HL-60/S4 treated with phorbol 12-myristate 13-acetate at 8.2 ng/mL for 4 days and 3 days (cell line): ENCODE data around the gene LARP4B.

Experiments used
- in situ Hi-C: fragments of 300-500 bp; cut with MboI; formaldehyde crosslinking; loops from 2 replicates; pipeline ENCODE4 v1.15.0; 2022; ENCODE audit warnings: low sequenced_read_pairs

The LARP4B gene

GRCh38 chr10:870564-871166, 60.8 kb downstream of the LARP4B start:
- in situ Hi-C loops: no loop called here

DNA sequence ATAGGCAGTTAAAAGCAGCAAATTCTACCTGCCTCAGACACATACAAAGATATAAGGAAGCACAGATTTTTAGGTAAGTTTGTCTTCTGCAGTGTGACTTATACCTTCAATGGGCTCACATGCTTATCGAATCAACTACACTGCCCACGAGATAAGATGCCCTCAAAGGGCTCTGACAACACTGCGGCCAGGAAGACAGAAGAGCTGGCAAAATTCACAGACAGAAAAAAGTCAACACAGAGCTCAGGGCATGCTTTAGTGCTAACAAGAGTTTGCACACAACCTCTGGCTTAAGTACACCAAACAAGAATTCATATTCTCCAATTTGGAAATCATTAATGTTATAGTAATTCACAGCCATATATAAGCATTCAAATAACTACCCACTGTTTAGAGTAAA, 62.3 kb downstream of the LARP4B start:
- in situ Hi-C loops: no loop called here

DNA sequence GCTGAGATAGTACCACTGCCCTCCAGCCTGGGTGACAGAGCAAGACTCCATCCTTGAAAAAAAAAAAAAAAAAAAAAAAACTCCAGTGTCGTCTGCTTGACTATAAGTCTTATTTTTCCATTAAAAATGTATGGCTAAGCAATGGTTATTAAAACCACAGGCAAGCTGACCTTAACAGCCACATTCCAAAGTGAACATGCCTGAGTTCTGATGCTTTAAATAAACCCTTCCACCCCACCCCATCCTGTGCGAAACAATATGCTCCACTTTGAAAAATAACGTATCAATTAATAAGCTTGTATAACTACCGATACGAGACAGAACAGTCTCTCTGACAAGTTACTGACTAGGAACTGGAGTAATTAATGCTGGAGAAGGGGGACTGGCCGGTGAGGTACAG, 63.7 kb downstream of the LARP4B start:
- in situ Hi-C loops: no loop called here

DNA sequence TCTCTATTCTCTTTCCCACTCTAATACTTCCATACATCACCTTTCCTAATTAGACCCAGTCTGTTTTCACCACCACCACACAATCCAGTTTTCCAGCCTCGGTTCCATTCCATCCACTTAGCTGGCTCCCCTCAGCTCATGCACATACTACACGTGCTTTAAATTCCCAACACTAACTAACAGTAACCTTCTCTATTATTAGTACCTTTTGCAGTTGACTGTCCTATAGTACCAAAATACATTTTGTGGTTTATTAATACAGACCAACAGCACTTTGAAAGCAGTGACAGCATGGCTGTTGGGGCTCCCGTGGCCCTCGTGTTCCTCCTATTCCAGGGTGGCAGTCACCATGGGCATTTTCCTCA, 64.9 kb downstream of the LARP4B start:
- in situ Hi-C loops: no loop called here

- in situ Hi-C loops: no loop called here
These were observed 65.5 kb downstream of the LARP4B start for GRCh38 chr10:865924-866576.

GRCh38 chr10:865257-865656, 66.2 kb downstream of the LARP4B start:
- in situ Hi-C loops: no loop called here

GRCh38 chr10:860519-860918, 71.0 kb downstream of the LARP4B start:
- in situ Hi-C loops: no loop called here

DNA sequence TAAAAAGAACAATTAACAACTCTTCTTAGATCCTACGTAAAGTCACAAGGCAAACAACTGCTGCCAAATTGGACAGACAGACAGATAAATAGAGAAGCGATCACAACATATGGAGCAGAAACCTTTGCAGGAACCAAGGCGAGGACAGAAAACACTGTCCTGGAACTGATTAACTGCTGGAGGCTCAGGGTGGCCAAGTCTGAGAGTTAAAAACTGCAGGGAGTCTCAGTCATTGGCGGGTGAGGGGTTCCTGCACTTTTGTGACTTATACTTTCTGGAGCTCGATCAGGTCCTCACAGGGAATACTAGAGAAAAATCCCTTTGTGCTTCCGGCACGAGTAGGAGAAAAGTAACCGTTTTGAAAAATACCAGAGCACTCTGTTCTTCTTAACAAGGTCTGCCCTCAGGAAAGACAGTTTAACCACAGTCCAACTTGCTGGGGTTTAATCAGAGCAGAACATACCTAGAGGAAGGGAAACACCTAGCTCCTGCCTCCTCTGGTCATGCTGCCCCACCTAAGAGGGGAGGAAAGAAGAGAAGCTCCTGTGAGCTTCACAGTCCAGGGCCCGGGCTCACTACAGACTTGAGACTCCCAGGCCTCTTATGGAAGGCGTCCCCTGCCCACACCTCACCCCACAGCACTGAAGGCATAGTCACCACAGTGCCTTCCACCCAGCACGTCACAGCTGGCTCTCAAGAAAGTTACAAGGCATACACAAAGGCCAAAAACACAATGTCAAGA, 74.9 kb downstream of the LARP4B start:
- in situ Hi-C loops: no loop called here

DNA sequence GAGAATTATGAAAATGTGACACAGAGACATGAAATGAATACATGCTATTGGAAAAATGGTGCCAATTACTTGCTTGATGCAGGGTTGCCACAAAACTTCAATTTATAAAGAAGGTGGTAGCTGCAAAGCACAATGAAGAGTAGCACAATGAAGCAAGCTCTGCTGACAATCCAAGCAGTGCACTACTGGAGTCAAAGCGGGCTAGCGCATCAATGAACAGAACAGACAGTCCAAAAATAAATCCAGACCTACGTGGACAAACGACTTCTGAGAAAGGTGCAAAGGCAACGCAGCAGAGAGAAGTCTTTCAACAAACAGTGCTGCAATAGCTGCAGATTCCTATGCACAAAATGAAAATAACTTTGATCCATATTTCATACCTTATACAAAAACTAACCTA, 75.8 kb downstream of the LARP4B start:
- in situ Hi-C loops: no loop called here

- in situ Hi-C loops: no loop called here
These were observed 76.4 kb downstream of the LARP4B start for GRCh38 chr10:855079-855478.

DNA sequence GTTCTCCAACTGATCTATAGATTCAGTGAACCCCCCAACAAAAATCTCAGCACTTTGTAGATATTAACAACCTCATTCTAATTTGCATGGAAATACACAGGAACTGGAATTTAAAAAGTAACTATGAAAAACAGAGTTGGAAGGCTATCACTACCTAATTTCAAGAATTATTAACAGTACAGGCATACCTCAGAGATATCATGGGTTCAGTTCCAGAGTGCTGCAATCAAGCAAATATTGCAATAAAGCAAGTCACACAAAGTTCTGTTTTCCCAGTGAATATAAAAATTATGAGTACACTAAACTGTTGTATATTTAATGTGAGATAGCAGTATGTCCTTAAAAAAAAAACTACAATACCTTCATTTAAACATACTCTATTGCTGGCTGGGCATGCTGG, 78.5 kb downstream of the LARP4B start:
- in situ Hi-C loops: no loop called here

- in situ Hi-C loops: no loop called here
These were observed 79.1 kb downstream of the LARP4B start for GRCh38 chr10:852386-852785.

DNA sequence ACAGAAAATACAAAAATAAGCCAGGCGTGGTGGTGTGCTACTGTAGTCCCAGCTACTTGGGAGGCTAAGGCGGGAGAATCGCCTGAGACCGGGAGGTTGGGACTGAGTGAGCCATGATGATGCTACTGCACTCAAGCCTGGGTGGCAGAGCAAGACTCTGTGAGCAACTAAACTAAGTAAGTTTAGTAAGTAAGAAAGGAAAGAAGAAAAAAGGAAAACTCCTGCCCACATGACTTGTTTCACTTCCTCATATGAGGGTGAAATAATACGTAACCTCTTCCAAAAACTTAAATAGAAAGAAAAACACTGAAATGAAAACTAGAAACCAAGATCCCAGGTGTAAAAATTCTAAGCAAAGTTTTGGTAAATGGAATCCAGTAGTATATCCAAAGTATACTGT, 79.6 kb downstream of the LARP4B start:
- in situ Hi-C loops: no loop called here

- in situ Hi-C loops: no loop called here
These were observed 81.4 kb downstream of the LARP4B start for GRCh38 chr10:850093-850492.

DNA sequence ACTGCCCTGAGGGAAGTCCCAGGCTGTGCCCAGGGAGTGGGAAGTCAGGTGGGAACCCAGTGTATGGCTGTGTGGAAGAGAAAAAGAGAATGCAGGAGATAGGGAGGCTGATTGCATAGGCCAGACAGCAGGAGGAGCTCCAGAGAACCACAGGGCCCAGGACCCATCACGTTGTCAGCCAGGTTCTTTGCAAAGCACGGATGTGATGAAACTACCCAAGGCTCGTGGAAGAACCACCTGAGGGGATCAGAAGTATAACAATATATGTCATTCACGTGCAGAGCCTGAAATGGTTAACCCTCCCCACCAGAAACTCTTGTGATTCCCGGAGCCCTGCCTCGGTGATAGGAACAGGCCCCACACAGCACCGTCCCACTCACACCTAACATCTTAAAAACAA, 83.6 kb downstream of the LARP4B start:
- in situ Hi-C loops: no loop called here

GRCh38 chr10:846126-846685, 85.3 kb downstream of the LARP4B start:
- in situ Hi-C loops: no loop called here

DNA sequence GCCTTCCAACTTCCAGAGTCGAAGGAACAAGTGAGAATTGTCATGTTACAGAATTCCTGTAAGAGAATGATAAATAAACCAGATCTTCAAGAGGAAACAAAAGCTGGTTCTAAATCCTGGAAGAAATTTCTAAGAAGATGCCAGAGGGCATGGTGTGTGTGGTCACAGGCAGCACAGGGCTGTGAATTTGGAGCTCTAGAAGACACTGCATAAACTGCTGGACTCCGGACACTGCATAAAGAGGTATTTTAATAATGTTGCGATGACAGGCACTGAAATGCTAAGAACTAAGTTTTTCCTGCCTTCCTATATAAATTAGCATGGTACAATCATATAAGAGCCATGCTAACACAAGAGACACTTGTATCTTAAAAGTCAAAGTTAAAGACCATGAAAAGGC, 86.0 kb downstream of the LARP4B start:
- in situ Hi-C loops: no loop called here

- in situ Hi-C loops: no loop called here
These were observed 87.0 kb downstream of the LARP4B start for GRCh38 chr10:844552-844951.

DNA sequence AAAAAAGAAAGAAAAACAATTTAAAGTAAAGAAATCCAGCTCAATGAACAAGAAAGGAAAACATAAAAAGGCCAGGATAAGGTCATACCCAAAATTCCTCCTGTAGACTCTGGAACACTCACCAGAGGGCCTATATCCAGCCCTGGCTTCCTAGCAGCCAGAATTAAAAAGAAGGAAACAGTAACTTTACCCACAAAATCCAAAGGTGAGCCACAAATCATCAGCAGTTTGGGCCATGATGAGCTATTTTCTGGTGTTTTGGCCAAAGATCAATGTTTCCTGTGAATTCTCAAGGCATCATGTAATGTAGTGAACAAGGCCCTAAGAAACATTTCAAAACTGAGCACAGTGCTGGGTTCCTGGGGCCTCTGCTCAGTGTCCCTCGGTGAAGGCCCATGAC, 87.8 kb downstream of the LARP4B start:
- in situ Hi-C loops: no loop called here

DNA sequence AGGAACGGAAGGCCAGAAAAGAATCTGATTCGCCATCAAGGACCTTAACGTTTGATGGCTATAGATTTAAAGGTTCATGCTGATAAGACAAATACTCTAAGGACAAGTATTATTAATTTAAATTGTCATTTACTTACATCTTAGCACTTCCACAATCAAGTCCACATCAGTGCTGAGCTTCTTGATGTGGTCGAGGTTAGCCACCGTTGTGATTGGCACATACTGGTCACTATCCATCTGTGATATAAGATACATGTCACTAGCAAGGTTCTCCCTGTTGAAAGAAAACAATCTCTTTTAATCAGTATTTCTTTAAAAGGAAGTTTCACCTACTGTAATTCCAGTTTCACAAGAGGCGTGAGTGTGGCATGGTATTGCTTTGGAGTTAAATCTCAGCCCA, 88.7 kb downstream of the LARP4B start:
- in situ Hi-C loops: no loop called here

DNA sequence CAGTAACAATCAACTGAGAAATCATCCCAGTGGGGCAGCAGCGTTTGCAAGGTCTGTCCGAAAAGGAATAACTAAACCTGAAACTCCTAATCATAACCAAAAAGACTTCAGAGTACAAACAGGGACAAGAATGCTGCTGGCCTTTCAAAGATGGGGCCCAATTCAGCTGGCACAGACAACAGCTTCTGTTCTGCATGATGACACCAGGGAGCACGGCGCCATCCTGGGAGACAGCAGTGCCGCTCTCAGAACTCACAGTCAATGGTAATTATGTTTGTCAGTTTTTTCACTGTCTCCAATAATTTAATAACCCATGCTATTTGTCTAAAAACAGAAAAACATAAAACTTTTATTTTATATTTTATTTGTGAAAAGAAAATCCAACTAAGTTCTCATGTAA, 90.0 kb downstream of the LARP4B start:
- in situ Hi-C loops: no loop called here

DNA sequence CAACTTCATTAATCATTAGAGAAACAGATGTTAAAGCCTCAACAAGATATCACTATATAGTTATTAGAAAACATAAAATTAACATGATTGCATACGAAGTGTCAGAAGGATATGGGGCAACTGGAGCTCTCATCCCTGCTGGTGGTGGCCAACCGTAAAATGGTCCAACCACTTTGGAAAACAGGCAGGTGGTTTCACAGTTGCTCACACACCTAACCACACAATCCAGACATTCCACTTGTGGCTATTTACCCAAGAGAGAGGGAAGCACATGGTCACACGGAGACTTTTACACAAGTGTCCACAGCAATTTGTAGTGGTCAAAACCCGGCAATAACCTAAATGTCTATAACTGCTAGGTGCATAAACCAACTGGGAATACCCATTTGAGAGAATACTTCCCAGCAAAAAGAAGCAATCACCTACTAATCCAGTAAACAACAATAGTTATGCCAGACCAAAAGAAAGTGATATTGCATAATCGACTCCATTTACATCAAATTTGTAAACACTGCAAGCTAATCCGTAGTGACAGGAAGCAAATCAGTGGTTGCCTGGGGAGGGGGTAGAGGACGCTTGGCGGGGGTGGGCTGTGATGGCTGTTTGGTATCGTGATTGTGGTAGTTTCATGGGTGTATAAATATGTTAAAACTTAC, 91.8 kb downstream of the LARP4B start:
- in situ Hi-C loops: no loop called here
